HG02610 (cell line): ENCODE measurements around the gene MAPK7.
A peak's percentile ranks its signal among the peaks of the same experiment; 100 is the strongest.

Experiments used
- ATAC-seq: cut with Tn5 transposase; IDR thresholded peaks from one replicate; pipeline ENCODE4 v1.9.1; 2021; ENCODE audit warnings: mild to moderate bottlenecking, moderate library complexity; ENCODE audit not compliant: unreplicated experiment

The MAPK7 gene

GRCh38 chr17:19378416-19379360 is at the start of gene MAPK7:
Gene MAPK7 (plus strand): TSS chr17:19378498. CDS start chr17:19378901, 403 bp downstream.
- peak; percentile 12 for ATAC-seq

DNA sequence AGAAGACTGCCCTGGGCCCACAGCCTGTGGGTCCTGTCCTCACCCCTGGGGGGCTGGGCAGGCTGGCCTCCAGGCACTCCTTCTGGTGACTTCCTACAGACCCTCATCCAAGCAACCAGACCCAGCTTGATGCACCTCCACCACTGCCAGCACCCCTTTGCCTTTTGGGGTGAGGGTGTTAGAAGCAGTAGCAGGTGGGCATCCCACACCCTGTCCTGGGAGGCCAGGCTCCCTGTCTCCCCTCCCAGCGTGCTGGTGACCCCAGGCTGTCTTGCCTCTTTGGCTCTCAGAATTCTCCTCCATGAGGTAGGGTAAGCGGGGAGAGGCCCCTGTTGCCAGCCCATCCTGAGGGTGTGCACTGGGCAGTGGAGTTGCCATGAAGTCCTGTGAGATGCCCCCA is 49.2 kb upstream of the MAPK7 start:
- ATAC-seq = no peak

DNA sequence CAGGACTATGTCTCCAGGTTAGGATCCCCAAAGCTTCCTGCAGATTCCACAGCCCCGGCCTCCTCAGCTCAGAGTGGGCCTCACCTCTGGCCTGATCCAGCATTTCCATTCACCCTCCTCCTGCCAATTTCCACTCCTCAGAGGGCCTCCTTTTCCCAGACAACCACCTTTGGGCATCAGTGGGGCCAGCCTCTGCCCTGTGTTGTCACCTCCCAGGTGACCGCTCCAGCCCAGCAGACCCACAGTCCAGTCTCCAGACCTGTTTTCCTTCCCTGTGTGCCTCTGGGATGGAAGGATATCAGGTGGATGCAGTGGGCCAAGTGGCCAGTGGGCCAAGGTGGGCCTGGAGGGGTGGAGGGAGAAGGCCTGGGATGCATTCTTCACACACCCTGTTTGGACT is 48.5 kb upstream of the MAPK7 start:
- ATAC-seq = no peak

DNA sequence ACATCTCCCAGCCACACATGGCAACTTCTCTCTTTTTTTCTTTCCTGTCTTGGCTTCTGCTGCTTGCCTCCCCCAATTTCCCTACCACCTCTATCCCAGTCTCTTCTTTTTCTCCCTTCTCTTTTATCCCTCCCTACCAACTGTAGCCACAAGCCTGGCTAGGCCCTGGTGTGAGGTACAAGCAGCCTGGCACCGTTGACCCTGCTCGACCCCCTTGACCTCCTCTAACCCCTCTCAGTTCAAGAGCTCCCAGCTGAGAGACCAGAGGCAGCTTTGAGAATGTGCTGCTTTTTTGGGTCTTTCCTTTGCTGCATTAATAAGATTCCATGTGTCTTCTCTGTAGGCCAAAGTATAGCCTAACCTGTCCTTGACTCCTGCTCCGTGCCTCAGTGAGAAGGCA is 48.0 kb upstream of the MAPK7 start:
- ATAC-seq = no peak

- ATAC-seq = no peak
These were observed 47.2 kb upstream of the MAPK7 start for GRCh38 chr17:19331134-19331533.

- no peak for ATAC-seq
These were observed 46.6 kb upstream of the MAPK7 start for GRCh38 chr17:19331543-19332245.

DNA sequence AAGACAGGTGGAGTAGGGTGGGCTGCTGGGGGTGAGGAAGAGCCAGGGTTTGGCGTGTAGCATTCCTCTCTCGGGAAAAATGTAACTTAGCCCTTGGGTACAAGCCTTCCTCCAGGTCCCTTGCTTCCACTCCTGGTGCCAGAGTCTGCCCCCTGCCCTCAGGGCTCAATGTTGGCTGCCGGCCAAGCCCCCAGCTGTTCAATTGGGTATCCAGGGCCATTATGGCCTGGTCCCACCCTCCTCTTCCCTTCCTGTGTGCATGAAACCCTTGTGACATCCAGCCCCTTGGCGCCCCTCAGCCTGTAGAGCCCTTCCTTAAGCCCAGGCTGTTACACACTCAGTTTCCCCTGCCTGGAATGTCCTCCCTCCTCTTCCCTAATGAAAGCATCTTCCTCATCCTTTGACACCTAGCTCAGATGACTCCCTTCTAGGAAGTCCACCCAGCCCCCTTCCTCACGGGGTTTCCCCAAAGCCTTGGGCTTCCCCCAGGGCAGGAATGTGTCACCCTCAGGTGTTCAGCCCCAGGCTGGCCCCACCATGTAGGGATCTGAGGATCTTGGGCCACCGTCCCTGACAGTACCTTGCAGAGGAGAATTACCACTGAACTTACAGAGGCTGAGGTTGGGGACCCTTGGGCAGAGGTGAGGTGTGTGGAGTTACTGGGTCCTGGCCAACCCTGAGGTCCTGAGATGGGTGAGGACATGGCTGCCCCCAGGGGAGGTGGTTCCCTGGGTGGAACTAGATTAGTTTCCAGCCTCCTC is 45.7 kb upstream of the MAPK7 start:
- ATAC-seq = no peak

- ATAC-seq = no peak
These were observed 45.2 kb upstream of the MAPK7 start for GRCh38 chr17:19333132-19333440.

DNA sequence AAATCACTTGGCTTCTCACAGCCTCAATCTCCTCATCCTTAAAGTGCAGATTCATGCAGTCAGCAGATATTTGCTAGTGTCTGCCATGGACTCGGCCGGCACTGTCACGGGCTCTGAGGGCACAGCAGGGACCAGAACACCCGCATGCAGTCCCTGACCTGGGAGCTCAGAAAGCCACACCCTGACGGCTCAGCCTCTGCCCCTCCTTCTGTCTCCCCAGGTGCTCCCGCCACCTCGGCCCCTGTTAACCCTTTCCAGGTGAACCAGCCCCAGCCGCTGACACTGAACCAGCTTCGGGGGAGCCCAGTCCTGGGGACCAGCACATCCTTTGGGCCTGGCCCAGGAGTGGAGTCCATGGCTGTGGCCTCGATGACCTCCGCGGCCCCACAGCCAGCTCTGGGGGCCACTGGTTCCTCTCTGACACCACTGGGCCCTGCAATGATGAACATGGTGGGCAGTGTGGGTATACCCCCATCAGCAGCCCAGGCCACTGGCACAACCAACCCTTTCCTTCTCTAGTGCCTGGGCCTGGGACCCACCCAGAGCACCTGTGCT is 44.5 kb upstream of the MAPK7 start:
- no peak for ATAC-seq

- no peak for ATAC-seq
These were observed 44.0 kb upstream of the MAPK7 start for GRCh38 chr17:19334331-19334730.

DNA sequence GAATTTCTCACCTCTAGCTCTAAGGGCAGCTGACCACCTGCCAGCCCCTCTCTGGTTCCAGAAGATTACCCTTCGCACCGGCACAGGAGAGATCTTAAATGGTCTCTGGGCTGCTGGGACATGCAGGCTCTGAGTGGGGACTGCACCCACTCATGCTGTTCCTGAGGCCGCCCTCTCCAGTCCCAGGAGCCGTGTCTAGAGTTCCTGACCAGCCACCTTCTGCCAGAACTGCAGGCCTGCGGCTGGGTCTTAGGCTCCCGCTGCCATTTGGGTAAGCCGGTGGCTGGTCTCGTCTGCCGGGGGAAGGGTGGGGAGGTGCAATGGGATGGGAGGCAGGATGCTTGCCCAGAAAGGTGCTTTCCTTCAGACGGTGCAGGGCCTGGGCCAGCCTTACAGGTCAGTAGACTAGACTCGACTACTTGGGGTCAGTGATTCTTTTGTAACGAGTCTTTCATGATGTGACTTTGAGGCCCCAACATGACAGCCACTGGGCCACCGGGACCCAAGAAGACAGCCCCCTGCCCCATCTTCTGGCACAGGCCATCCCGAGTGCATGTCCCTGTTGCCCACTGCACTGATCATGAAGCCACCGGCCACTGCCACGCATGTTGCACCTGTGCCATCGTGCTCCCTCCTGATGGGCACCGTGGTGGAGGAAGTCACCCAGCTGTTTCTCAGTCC is 42.2 kb upstream of the MAPK7 start:
- ATAC-seq = no peak

- ATAC-seq = no peak
These were observed 41.2 kb upstream of the MAPK7 start for GRCh38 chr17:19336938-19337711.

- no peak for ATAC-seq
These were observed 40.6 kb upstream of the MAPK7 start for GRCh38 chr17:19337712-19338023.

DNA sequence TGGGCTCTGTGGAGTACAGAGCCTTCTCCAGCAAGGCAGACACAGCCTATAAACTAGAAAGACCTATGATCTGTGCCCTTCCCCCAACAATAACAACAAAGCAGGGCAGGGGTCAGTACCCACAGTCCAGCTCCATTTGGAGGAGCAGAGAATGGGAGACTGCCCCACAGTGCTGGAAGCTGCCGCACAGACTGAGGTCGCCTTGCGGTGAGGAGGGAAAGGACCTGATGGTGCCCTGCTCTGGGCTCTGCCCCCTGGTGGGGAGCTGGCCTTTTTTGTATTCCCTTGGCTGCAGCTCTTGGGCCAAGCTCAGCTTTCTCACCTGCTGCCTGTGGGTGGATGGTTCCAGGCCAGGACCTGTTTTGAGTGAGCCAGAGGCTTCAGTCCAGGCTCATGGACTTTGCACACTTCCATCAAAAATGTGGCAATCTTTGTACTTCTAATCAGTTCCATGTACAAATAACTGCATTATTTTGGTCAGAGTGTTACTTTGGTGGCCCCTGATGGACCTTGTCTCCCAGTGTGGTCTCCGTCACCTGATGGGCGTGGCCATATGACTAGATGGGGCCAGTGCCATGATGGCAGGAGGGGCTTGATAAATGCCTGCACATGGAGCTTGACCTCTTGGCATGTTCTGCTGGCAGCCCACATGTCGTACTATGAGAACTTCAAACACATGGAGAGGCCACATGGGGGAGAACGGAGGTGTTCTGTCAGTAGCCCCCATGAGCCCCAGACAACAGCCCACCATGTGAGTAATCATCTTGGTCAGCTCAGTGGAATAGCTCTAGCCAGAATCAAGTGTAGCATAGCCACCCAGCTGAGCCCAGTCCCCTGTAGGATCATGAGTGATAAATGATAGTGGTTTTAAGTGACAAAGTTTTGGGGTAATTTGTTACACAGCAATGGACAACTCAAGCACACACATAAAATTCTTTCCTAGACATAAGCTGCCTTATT is 40.0 kb upstream of the MAPK7 start:
- ATAC-seq = no peak

DNA sequence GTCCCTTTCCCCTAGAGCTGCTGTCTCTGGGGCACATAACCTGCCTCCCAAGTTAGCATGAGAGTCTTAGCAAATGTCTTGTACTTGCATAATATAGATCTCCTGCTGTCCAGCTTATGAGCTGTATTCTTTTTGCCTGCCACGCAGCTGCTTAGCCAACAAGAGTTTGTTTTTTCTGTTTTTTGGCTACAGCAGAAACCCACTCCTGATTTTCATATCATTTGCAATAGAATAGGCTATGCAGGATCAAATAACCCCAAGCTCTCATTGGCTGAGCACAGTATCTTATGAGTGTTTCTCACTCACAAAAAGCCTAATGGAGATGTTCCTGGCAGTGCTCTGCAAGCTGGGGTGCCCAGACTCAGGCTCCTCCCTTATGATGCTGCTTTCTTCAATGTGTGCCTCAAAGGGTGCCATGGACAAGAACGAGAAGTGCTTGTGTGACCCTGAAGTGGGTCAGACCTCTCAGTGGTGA is 38.9 kb upstream of the MAPK7 start:
- ATAC-seq = no peak

DNA sequence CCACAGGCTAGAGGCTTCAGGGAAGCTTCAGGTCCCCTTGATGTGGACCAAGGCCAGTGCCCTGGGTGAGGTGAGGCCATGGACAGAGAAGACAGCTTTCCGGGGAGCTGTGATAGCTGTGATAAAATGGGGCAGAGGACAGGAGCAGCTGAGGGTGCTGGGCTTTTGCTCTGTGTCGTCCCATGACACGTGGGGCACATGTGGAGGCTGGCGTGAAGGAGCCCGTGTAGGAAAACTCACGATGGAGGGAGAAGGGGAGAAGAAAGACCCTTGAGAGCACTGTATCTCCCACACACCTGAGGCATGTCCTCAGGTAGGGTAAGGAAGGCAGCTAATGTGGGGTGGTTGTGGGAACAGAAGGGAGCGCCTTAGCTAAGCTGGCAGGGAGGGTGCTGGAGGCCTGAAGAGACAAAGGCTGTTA is 37.1 kb upstream of the MAPK7 start:
- ATAC-seq = no peak

- no peak for ATAC-seq
These were observed 36.4 kb upstream of the MAPK7 start for GRCh38 chr17:19341641-19342610.
